GM23338 (cell line): ENCODE measurements around the gene BICD2. TPM values are rescaled to one million over a fixed set of nuclear protein-coding genes. Genes with fewer than 3 reads are reported as not detected.

Source experiments
- ATAC-seq: fragments of 200-7000 bp; cut with Tn5 transposase; 3 replicates; pipeline ENCODE4 v1.9.1; 2020
- DNase-seq: peaks from one replicate; pipeline ENCODE4 v3.0.0-alpha.2; 2015; ENCODE audit warnings: low spot score
- H2AFZ ChIP-seq: fragments of 200-600 bp; sonication (generic); 2 replicates; pipeline ENCODE4 v1.8.0; 2016; ENCODE audit warnings: antibody characterized with exemption, mild to moderate bottlenecking, moderate library complexity
- H3F3A ChIP-seq: fragments of 200-600 bp; sonication (generic); replicated peaks from 2 replicates; pipeline ENCODE4 v1.8.0; 2017; ENCODE audit warnings: antibody characterized with exemption, mixed run types, low read depth
- H3K27ac ChIP-seq: fragments of 200-600 bp; sonication (generic); 2 replicates; pipeline ENCODE4 v1.6.1; 2016; ENCODE audit warnings: low read depth
- H3K27me3 ChIP-seq: fragments of 200-600 bp; sonication (generic); 2 replicates; pipeline ENCODE4 v1.8.0; 2016; ENCODE audit warnings: mild to moderate bottlenecking, mixed run types, moderate library complexity; ENCODE audit not compliant: insufficient read depth
- H3K36me3 ChIP-seq: fragments of 200-600 bp; sonication (generic); 2 replicates; pipeline ENCODE4 v1.8.0; 2016; ENCODE audit warnings: mild to moderate bottlenecking; ENCODE audit not compliant: insufficient read depth
- H3K4me1 ChIP-seq: fragments of 200-600 bp; sonication (generic); 2 replicates; pipeline ENCODE4 v1.8.0; 2016; ENCODE audit warnings: mild to moderate bottlenecking, moderate library complexity; ENCODE audit not compliant: insufficient read depth
- H3K4me2 ChIP-seq: fragments of 200-600 bp; sonication (generic); 2 replicates; pipeline ENCODE4 v1.7.1; 2017; ENCODE audit warnings: mixed run types
- H3K4me3 ChIP-seq: fragments of 200-600 bp; sonication (generic); 2 replicates; pipeline ENCODE4 v1.6.1; 2016; ENCODE audit warnings: mixed run types
- H3K79me2 ChIP-seq: fragments of 200-600 bp; sonication (generic); replicated peaks from 2 replicates; pipeline ENCODE4 v1.8.0; 2017; ENCODE audit warnings: mild to moderate bottlenecking; ENCODE audit not compliant: insufficient read depth
- H3K9me2 ChIP-seq: fragments of 200-600 bp; sonication (generic); 2 replicates; pipeline ENCODE4 v1.8.0; 2017; ENCODE audit not compliant: insufficient read depth
- H4K20me1 ChIP-seq: fragments of 200-600 bp; sonication (generic); replicated peaks from 2 replicates; pipeline ENCODE4 v1.8.0; 2017; ENCODE audit warnings: mild to moderate bottlenecking; ENCODE audit not compliant: insufficient read depth
- H3K27ac Mint-ChIP-seq: 2 replicates; pipeline ENCODE4 v1.8.0; 2020; ENCODE audit warnings: inconsistent platforms, mild to moderate bottlenecking, moderate library complexity, mixed read lengths
- H3K27me3 Mint-ChIP-seq: 3 replicates; pipeline ENCODE4 v1.8.0; 2022; ENCODE audit warnings: low read depth, mild to moderate bottlenecking, moderate library complexity, mixed read lengths, inconsistent platforms; ENCODE audit not compliant: insufficient read depth, poor library complexity
- H3K36me3 Mint-ChIP-seq: 3 replicates; pipeline ENCODE4 v1.8.0; 2021; ENCODE audit warnings: low read depth, mild to moderate bottlenecking, inconsistent platforms, moderate library complexity, mixed read lengths
- H3K4me1 Mint-ChIP-seq: 3 replicates; pipeline ENCODE4 v1.8.0; 2020; ENCODE audit warnings: mild to moderate bottlenecking, inconsistent platforms, mixed read lengths
- H3K4me3 Mint-ChIP-seq: 3 replicates; pipeline ENCODE4 v1.8.0; 2021; ENCODE audit warnings: moderate library complexity, mild to moderate bottlenecking, inconsistent platforms, mixed read lengths
- H3K9me3 Mint-ChIP-seq: 3 replicates; pipeline ENCODE4 v1.8.0; 2020; ENCODE audit warnings: moderate library complexity, mild to moderate bottlenecking, inconsistent platforms, mixed read lengths
- CREB1 ChIP-seq: fragments of 250-450 bp; sonication (Bioruptor Pico); IDR thresholded peaks from 2 replicates; pipeline ENCODE4 v1.5.0; 2020; ENCODE audit warnings: low read depth, mild to moderate bottlenecking, moderate library complexity
- CTCF ChIP-seq, 2 experiments: fragments of 200-600 bp in 1 of 2; sonication (generic) in 1 of 2; conservative IDR thresholded peaks; 2 replicates each; pipeline versions ENCODE4 v1.5.1 to v1.6.1; 2016 to 2017; ENCODE audit warnings: antibody characterized with exemption in 2 of 2, low read depth in 2 of 2, mild to moderate bottlenecking in 2 of 2, moderate library complexity in 1 of 2
- EZH2 ChIP-seq: fragments of 200-600 bp; sonication (generic); IDR thresholded peaks from one replicate; pipeline ENCODE4 v1.8.0; 2017; ENCODE audit warnings: antibody characterized with exemption, mild to moderate bottlenecking, low read depth; ENCODE audit not compliant: unreplicated experiment
- EZH2phosphoT487 ChIP-seq: fragments of 200-600 bp; sonication (generic); IDR thresholded peaks from one replicate; pipeline ENCODE4 v1.8.1; 2018; ENCODE audit warnings: antibody characterized with exemption; ENCODE audit not compliant: unreplicated experiment
- JUNB ChIP-seq: IDR thresholded peaks from one replicate; pipeline ENCODE4 v1.6.1; 2016; ENCODE audit warnings: antibody characterized with exemption; ENCODE audit not compliant: unreplicated experiment
- NANOG ChIP-seq: IDR thresholded peaks from 2 replicates; pipeline ENCODE4 v1.6.1; 2016; ENCODE audit warnings: antibody characterized with exemption, borderline replicate concordance
- POLR2AphosphoS5 ChIP-seq: IDR thresholded peaks from 2 replicates; pipeline ENCODE4 v1.6.1; 2016; ENCODE audit warnings: antibody characterized with exemption, low read depth
- REST ChIP-seq: IDR thresholded peaks from one replicate; pipeline ENCODE4 v1.6.1; 2018; ENCODE audit warnings: antibody characterized with exemption; ENCODE audit not compliant: unreplicated experiment
- STAT1 ChIP-seq: IDR thresholded peaks from one replicate; pipeline ENCODE4 v1.6.1; 2016; ENCODE audit warnings: antibody characterized with exemption; ENCODE audit not compliant: unreplicated experiment
- ZNF114 ChIP-seq: fragments of 250-450 bp; sonication (Bioruptor Pico); IDR thresholded peaks from 2 replicates; pipeline ENCODE4 v1.5.0; 2020; ENCODE audit warnings: mild to moderate bottlenecking, moderate library complexity
- ZNF331 ChIP-seq: fragments of 250-450 bp; sonication (Bioruptor Pico); IDR thresholded peaks from 2 replicates; pipeline ENCODE4 v1.5.0; 2020; ENCODE audit warnings: low read depth, mild to moderate bottlenecking, moderate library complexity
- polyA plus RNA-seq: library from polyadenylated mRNA; unstranded; fragments of >200 nt; fragmentation: Nextera tagmentation; extraction: Ambion mirVana; gene quantifications from 2 replicates; pipeline ENCODE4 v1.2.1, GENCODE V29; 2016
- total RNA-seq: library from RNA; depleted of rRNA; stranded (reverse); fragments of >200 nt; shearing (Covaris generic); gene quantifications from 2 replicates; pipeline ENCODE4 v1.2.3, GENCODE V29; 2014
- TF ChIP-seq, protein P1 (sequence below): fragments of 250-450 bp; sonication (Bioruptor Pico); IDR thresholded peaks from 2 replicates; pipeline ENCODE4 v1.5.0; 2020; ENCODE audit warnings: mild to moderate bottlenecking, moderate library complexity
- TF ChIP-seq, protein P2 (sequence below): IDR thresholded peaks from 2 replicates; pipeline ENCODE4 v1.6.1; 2016; ENCODE audit warnings: antibody characterized with exemption

The BICD2 gene
- total and polyA plus RNA-seq, 2 experiments from 2014 or later = 8.7 to 34.3 TPM

DNA sequence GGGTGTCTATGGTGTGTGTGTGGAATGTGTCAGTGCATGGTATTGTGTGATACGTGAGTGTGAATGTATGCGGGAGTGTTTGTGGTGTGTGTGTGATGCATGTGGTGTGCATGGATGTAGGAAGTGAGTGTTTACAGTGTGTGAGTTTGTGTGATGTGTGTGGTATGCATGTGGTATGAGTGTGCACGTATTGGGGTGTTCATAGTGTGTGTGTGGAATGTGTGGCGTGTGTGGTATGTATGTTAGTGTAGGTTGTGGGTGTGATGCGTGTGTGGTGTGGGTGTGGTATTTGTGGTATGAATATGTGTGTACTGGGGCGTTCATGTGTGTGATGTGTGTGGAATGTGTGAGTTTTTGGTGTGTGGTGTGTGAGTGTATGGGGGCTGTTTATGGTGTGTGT is 40.1 kb upstream of the BICD2 start:
- Mint-ChIP-seq H3K27ac (no peak overlapping the region), H3K36me3 (no peaks in the 10 kb centered on the region), H3K4me3 (no peak overlapping the region), H3K27me3 (peaks cover 38% of the 10 kb centered on the region), H3K9me3 (no peaks in the 10 kb centered on the region), H3K4me1 (peaks cover 2% of the 10 kb centered on the region; the same call in 1 of the 3 replicates)
- Histone ChIP-seq H3K4me3 (no peak overlapping the region), H3K4me2 (no peak overlapping the region), H3K27me3 (peaks cover 52% of the 10 kb centered on the region), H3K79me2 (no peaks in the 10 kb centered on the region), H4K20me1 (no peaks in the 10 kb centered on the region; the same call in 1 of the 2 replicates), H3K9me2 (no peaks in the 10 kb centered on the region), H3K4me1 (peaks cover 6% of the 10 kb centered on the region; the same call in 1 of the 2 replicates), H3K36me3 (no peaks in the 10 kb centered on the region), H3K27ac (no peak overlapping the region), H2AFZ (no peak overlapping the region), H3F3A (no peaks in the 10 kb centered on the region)
- DNase-seq (no peak), ATAC-seq (no peak)
- TF ChIP-seq POLR2AphosphoS5 (no peak), STAT1 (no peak), CREB1 (no peak), JUNB (no peak), REST (no peak), EZH2phosphoT487 (no peak), NANOG (no peak), ZNF331 (CRISPR knock-in tag) (no peak), EZH2 (no peak), ZNF114 (CRISPR knock-in tag) (no peak), CTCF (conservative IDR thresholded peaks at IDR 0.05; ENCODE audit: low read depth in 2 of 2) (no peak)
- TF ChIP-seq, protein P1, sequence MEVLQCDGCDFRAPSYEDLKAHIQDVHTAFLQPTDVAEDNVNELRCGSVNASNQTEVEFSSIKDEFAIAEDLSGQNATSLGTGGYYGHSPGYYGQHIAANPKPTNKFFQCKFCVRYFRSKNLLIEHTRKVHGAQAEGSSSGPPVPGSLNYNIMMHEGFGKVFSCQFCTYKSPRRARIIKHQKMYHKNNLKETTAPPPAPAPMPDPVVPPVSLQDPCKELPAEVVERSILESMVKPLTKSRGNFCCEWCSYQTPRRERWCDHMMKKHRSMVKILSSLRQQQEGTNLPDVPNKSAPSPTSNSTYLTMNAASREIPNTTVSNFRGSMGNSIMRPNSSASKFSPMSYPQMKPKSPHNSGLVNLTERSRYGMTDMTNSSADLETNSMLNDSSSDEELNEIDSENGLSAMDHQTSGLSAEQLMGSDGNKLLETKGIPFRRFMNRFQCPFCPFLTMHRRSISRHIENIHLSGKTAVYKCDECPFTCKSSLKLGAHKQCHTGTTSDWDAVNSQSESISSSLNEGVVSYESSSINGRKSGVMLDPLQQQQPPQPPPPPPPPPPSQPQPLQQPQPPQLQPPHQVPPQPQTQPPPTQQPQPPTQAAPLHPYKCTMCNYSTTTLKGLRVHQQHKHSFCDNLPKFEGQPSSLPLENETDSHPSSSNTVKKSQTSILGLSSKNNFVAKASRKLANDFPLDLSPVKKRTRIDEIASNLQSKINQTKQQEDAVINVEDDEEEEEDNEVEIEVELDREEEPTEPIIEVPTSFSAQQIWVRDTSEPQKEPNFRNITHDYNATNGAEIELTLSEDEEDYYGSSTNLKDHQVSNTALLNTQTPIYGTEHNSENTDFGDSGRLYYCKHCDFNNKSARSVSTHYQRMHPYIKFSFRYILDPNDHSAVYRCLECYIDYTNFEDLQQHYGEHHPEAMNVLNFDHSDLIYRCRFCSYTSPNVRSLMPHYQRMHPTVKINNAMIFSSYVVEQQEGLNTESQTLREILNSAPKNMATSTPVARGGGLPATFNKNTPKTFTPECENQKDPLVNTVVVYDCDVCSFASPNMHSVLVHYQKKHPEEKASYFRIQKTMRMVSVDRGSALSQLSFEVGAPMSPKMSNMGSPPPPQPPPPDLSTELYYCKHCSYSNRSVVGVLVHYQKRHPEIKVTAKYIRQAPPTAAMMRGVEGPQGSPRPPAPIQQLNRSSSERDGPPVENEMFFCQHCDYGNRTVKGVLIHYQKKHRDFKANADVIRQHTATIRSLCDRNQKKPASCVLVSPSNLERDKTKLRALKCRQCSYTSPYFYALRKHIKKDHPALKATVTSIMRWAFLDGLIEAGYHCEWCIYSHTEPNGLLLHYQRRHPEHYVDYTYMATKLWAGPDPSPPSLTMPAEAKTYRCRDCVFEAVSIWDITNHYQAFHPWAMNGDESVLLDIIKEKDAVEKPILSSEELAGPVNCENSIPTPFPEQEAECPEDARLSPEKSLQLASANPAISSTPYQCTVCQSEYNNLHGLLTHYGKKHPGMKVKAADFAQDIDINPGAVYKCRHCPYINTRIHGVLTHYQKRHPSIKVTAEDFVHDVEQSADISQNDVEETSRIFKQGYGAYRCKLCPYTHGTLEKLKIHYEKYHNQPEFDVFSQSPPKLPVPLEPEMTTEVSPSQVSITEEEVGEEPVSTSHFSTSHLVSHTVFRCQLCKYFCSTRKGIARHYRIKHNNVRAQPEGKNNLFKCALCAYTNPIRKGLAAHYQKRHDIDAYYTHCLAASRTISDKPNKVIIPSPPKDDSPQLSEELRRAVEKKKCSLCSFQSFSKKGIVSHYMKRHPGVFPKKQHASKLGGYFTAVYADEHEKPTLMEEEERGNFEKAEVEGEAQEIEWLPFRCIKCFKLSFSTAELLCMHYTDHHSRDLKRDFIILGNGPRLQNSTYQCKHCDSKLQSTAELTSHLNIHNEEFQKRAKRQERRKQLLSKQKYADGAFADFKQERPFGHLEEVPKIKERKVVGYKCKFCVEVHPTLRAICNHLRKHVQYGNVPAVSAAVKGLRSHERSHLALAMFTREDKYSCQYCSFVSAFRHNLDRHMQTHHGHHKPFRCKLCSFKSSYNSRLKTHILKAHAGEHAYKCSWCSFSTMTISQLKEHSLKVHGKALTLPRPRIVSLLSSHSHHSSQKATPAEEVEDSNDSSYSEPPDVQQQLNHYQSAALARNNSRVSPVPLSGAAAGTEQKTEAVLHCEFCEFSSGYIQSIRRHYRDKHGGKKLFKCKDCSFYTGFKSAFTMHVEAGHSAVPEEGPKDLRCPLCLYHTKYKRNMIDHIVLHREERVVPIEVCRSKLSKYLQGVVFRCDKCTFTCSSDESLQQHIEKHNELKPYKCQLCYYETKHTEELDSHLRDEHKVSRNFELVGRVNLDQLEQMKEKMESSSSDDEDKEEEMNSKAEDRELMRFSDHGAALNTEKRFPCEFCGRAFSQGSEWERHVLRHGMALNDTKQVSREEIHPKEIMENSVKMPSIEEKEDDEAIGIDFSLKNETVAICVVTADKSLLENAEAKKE (CRISPR knock-in tag) = no peak
- TF ChIP-seq, protein P2, sequence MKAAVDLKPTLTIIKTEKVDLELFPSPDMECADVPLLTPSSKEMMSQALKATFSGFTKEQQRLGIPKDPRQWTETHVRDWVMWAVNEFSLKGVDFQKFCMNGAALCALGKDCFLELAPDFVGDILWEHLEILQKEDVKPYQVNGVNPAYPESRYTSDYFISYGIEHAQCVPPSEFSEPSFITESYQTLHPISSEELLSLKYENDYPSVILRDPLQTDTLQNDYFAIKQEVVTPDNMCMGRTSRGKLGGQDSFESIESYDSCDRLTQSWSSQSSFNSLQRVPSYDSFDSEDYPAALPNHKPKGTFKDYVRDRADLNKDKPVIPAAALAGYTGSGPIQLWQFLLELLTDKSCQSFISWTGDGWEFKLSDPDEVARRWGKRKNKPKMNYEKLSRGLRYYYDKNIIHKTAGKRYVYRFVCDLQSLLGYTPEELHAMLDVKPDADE = no peak
